KMS-11 (cell line): ENCODE results near the gene ZDHHC16.

Experiments used
- H2AFZ ChIP-seq: fragments of 200-600 bp; sonication (generic); 2 replicates; pipeline ENCODE4 v1.6.1; 2016; ENCODE audit warnings: antibody characterized with exemption, mixed run types, low read depth
- H3K27ac ChIP-seq: fragments of 200-600 bp; sonication (generic); 2 replicates; pipeline ENCODE4 v1.6.1; 2016; ENCODE audit warnings: mild to moderate bottlenecking, mixed run types
- H3K27me3 ChIP-seq: fragments of 200-600 bp; sonication (generic); 2 replicates; pipeline ENCODE4 v1.6.1; 2017; ENCODE audit warnings: mild to moderate bottlenecking, low read depth, mixed run types, moderate library complexity; ENCODE audit not compliant: insufficient read depth
- H3K36me3 ChIP-seq: fragments of 200-600 bp; sonication (generic); 2 replicates; pipeline ENCODE4 v1.6.1; 2017; ENCODE audit warnings: mild to moderate bottlenecking, mixed run types; ENCODE audit not compliant: insufficient read depth
- H3K4me1 ChIP-seq: fragments of 200-600 bp; sonication (generic); 2 replicates; pipeline ENCODE4 v1.6.1; 2016; ENCODE audit warnings: mild to moderate bottlenecking, low read depth, mixed run types; ENCODE audit not compliant: poor library complexity, severe bottlenecking
- H3K4me2 ChIP-seq: fragments of 200-600 bp; sonication (generic); 2 replicates; pipeline ENCODE4 v1.7.0; 2016; ENCODE audit warnings: mild to moderate bottlenecking, mixed run types
- H3K4me3 ChIP-seq: fragments of 200-600 bp; sonication (generic); IDR thresholded peaks from 2 replicates; pipeline ENCODE4 v1.6.1; 2017; ENCODE audit warnings: low read depth, low read length, mixed read lengths; ENCODE audit not compliant: insufficient read depth
- H3K79me2 ChIP-seq: fragments of 200-600 bp; sonication (generic); 2 replicates; pipeline ENCODE4 v1.6.1; 2016; ENCODE audit warnings: low read depth, mixed run types; ENCODE audit not compliant: insufficient read depth
- H3K9ac ChIP-seq: fragments of 200-600 bp; sonication (generic); 2 replicates; pipeline ENCODE4 v1.6.1; 2016; ENCODE audit warnings: mild to moderate bottlenecking, mixed run types
- H4K20me1 ChIP-seq: fragments of 200-600 bp; sonication (generic); 2 replicates; pipeline ENCODE4 v1.6.1; 2016; ENCODE audit warnings: mild to moderate bottlenecking, mixed run types; ENCODE audit not compliant: insufficient read depth
- CTCF ChIP-seq: fragments of 200-600 bp; sonication (generic); conservative IDR thresholded peaks from 2 replicates; pipeline ENCODE4 v1.6.1; 2017; ENCODE audit warnings: low read depth, mild to moderate bottlenecking, antibody characterized with exemption, low read length, moderate library complexity, mixed read lengths

ZDHHC16 gene

GRCh38 chr10:97427571-97428179 is 18.3 kb upstream of the ZDHHC16 start:
- Histone ChIP-seq H3K79me2 (peaks cover 43% of the 10 kb centered on the region), H3K4me2 (peak overlapping the region; percentile 77), H3K4me1 (peaks cover 20% of the 10 kb centered on the region), H3K9ac (no peak overlapping the region), H2AFZ (no peak overlapping the region), H3K4me3 (no peak overlapping the region), H4K20me1 (0 out of 2 replicates have a peak, but pooled peaks cover 6% of the 10 kb centered on the region), H3K36me3 (peaks cover 21% of the 10 kb centered on the region), H3K27ac (no peak overlapping the region; the same call in 1 of the 2 replicates), H3K27me3 (no peaks in the 10 kb centered on the region)
- no peak for TF ChIP-seq CTCF

- Histone ChIP-seq H3K9ac (no peak overlapping the region), H3K36me3 (peaks cover 22% of the 10 kb centered on the region), H3K79me2 (peaks cover 43% of the 10 kb centered on the region), H3K27me3 (no peaks in the 10 kb centered on the region), H3K27ac (no peak overlapping the region; the same call in 1 of the 2 replicates), H3K4me2 (no peak overlapping the region), H3K4me1 (peaks cover 20% of the 10 kb centered on the region), H4K20me1 (0 out of 2 replicates have a peak, but pooled peaks cover 6% of the 10 kb centered on the region), H2AFZ (no peak overlapping the region), H3K4me3 (no peak overlapping the region)
- TF ChIP-seq CTCF = no peak
Observed at GRCh38 chr10:97428572-97428981, 17.4 kb upstream of the ZDHHC16 start.

- H3K27me3 ChIP-seq = no peaks in the 10 kb centered on the region
- no peak for TF ChIP-seq CTCF
- H3K4me1 ChIP-seq = no peaks in the 10 kb centered on the region
- H3K79me2 ChIP-seq = peaks cover 15% of the 10 kb centered on the region
- H4K20me1 ChIP-seq = 0 out of 2 replicates have a peak, but pooled peaks cover 6% of the 10 kb centered on the region
- peak overlapping the region; percentile 16; the same call in 1 of the 2 replicates for H3K27ac ChIP-seq
- no peak overlapping the region for H3K4me3 ChIP-seq
- no peak overlapping the region for H3K4me2 ChIP-seq
- H3K36me3 ChIP-seq = peaks cover 14% of the 10 kb centered on the region; the same call in 1 of the 2 replicates
- no peak overlapping the region for H2AFZ ChIP-seq
- no peak overlapping the region for H3K9ac ChIP-seq
Observed at GRCh38 chr10:97434055-97434454, 11.9 kb upstream of the ZDHHC16 start.

GRCh38 chr10:97434557-97434956 is 11.4 kb upstream of the ZDHHC16 start:
- Histone ChIP-seq H3K4me3 (no peak overlapping the region), H4K20me1 (0 out of 2 replicates have a peak, but pooled peaks cover 3% of the 10 kb centered on the region), H3K79me2 (peaks cover 10% of the 10 kb centered on the region; the same call in 1 of the 2 replicates), H3K4me2 (no peak overlapping the region), H2AFZ (no peak overlapping the region), H3K4me1 (no peaks in the 10 kb centered on the region), H3K9ac (no peak overlapping the region), H3K27ac (peak overlapping the region; percentile 16; the same call in 1 of the 2 replicates), H3K36me3 (peaks cover 14% of the 10 kb centered on the region; the same call in 1 of the 2 replicates), H3K27me3 (no peaks in the 10 kb centered on the region)
- no peak for TF ChIP-seq CTCF
